Activated naive CD4-positive, alpha-beta T cell treated with anti-CD3 and anti-CD28 coated beads, Interleukin-2, amount 50 U/mL, for 72 hours (primary cell): ENCODE data around the gene LLGL1. TPM values are rescaled to one million over a fixed set of nuclear protein-coding genes. Genes with fewer than 3 reads are reported as not detected.

Experiments used
- ATAC-seq, 2 donors: fragments of 150-1000 bp; cut with Tn5 transposase; 2 replicates each; pipeline ENCODE4 v1.10.0; 2021; ENCODE audit warnings: mild to moderate bottlenecking in 2 of 2, moderate library complexity in 2 of 2
- DNase-seq, 2 donors: peaks; one replicate each; pipeline ENCODE4 v3.0.0; 2021 to 2022; ENCODE audit warnings: low spot score in 2 of 2
- H3K27ac Mint-ChIP-seq, 2 donors: one replicate each; pipeline ENCODE4 v1.8.0; 2022; ENCODE audit warnings: mild to moderate bottlenecking in 2 of 2, mixed read lengths in 2 of 2
- H3K36me3 Mint-ChIP-seq, 2 donors: one replicate each; pipeline ENCODE4 v1.8.0; 2022; ENCODE audit warnings: mixed read lengths in 2 of 2
- H3K9me3 Mint-ChIP-seq, 2 donors: one replicate each; pipeline ENCODE4 v1.8.0; 2022; ENCODE audit warnings: mixed read lengths in 2 of 2
- total RNA-seq, 2 donors: library from RNA; stranded (reverse); gene quantifications; one replicate each; pipeline ENCODE4 v1.2.3, GENCODE V29; 2022

Gene LLGL1
- total RNA-seq, 2 donors from 2014 or later = 14.5 to 15.0 TPM

DNA sequence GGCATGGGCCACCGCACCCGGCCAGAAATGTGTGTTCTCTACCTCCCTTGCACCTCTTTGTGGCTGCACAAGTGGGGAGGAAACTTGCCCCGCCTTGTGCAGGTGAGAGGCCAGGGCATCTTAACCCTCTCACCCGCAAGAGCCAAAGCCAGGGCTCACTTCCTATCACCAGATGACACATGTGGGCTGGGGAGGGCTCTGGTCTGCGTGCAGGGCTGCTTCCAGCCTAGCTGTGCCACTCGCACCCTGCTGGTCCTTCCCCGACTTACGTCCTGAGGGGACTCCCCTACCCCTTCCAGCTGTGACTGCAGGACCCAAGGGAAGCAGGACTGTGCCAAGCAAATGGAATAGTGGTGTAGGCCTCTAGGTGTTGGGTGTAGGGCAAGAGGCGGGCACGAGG is 41.9 kb downstream of the LLGL1 start:
- DNase-seq (no peak), ATAC-seq (peak in 1 of 2 donors; percentile 19)
- no peaks in the 10 kb centered on the region for H3K36me3 Mint-ChIP-seq
- H3K27ac Mint-ChIP-seq = no peak overlapping the region
- no peaks in the 10 kb centered on the region for H3K9me3 Mint-ChIP-seq

DNA sequence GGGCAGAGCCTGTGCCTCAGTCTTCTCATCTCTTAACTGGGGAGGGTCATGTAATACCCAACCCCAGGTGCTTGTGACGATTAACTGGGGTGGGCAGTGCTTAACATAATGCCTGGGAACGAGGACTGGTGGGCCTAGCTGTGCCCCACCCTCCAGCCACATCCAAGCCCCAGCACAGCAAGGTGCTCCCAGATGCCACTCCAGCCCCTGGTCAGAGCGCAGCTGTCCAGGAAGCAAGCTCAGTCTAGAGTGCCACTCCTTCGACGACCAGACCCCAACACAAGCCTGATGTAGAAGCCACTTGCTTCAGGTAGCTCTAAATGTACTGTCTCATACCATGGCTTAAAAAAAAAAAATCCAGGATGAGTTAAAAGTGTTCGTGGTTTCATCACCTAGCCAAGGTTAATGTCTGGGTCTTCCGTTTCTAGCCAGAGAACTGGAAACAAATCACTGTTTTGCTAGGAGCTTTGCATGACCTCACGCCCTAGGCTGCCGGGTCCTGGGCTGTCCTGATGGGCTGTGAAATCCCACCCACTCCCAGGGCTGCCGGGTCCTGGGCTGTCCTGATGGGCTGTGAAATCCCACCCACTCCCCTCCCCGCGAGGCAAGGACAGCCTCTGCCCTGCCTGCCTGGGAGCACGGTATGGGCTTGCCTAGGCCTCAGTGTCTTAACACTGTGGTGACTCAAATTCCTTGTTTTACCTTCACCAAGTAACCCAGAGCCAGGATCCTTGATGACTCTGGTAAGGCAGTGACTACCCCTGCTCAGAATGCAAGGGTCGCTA is 42.7 kb downstream of the LLGL1 start:
- ATAC-seq (peak; percentile 35 to 55), DNase-seq (no peak)
- Mint-ChIP-seq H3K9me3 (no peaks in the 10 kb centered on the region), H3K27ac (peak overlapping the region in 1 of 2 donors; percentile 14), H3K36me3 (no peaks in the 10 kb centered on the region)

DNA sequence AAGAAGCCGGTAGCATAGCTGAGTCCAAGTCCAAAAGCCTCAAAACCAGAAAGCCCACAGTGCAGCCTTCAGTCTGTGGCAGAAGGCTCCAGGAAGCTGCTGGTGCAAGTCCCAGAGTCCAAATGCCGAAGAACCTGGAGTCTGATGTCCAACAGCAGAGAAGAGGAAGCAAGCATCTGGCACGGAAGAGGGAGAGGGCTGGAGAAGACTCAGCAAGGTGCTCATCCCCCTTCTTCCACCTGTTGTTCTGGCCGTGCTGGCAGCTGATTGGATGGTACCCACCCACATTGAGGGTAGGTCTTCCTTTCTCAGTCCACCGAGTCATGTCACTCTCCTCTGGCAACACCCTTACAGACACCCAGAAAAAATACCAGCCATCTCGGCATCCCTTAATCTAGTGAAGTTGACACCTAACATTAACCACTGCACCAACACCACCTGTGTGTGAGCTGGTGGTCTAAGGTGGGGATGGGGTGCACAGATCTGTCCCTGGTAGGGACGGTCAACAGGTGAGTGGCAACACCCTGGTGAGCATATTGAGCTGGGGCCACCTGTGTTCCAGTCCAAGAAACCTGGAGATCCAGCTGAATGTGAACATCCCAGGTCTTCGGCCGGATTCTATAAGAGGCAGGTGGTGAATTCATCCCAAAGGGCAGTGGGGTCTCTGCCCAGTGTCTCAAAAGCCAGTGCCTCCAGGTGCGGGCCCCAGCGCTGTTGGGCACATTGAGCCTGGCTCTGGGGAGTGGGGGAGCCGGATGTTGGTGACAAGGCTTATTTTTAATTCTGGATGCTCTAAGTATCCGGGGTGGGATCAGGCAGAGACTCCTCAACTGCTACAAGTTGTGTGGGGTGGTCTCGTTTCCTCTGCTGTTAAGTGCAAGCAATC is 44.9 kb downstream of the LLGL1 start:
- no peak for ATAC-seq
- Mint-ChIP-seq H3K36me3 (no peaks in the 10 kb centered on the region), H3K9me3 (no peaks in the 10 kb centered on the region), H3K27ac (peak overlapping the region; percentile 44 to 59)
- no peak for DNase-seq

DNA sequence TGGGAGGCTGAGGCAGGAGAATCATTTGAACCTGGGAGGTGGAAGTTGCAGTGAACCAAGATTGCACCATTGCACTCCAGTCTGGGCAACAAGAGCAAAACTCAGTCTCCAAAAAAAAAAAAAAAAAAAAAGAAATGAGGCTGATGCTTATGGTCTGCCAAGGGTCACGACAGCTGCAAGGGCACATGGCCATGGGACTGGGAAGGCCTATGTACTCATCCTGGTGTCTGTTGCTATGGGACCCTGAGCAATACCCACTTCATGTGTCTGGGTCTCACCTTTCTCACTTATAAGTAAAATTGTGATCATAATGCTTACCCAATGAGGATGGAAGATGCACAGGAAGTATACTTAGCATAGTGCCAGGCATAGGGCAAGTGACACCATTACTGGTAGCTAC is 51.6 kb downstream of the LLGL1 start:
- DNase-seq = no peak
- ATAC-seq = no peak
- H3K9me3 Mint-ChIP-seq = no peaks in the 10 kb centered on the region
- no peak overlapping the region for H3K27ac Mint-ChIP-seq
- no peaks in the 10 kb centered on the region for H3K36me3 Mint-ChIP-seq

DNA sequence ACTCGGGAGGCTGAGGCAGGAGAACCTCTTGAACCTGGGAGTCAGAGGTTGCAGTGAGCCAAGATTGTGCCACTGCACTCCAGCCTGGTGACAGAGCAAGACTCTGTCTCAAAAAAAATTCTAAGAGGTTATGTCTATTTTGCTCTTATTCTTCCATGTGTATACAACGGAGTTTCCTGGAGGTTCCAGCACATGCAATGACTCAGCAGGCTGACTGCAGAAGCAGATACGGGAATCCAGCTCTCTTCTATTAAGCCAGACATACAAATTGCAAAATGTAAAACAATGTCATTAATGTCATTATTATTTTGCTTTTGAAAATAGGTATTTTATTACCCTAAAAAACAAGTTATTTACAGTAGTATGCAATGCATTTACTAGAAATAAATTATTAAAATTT is 53.4 kb downstream of the LLGL1 start:
- DNase-seq (no peak), ATAC-seq (no peak)
- no peak overlapping the region for H3K27ac Mint-ChIP-seq
- peaks cover 0 to 13% of the 10 kb centered on the region in 2 donors for H3K36me3 Mint-ChIP-seq
- no peaks in the 10 kb centered on the region for H3K9me3 Mint-ChIP-seq

DNA sequence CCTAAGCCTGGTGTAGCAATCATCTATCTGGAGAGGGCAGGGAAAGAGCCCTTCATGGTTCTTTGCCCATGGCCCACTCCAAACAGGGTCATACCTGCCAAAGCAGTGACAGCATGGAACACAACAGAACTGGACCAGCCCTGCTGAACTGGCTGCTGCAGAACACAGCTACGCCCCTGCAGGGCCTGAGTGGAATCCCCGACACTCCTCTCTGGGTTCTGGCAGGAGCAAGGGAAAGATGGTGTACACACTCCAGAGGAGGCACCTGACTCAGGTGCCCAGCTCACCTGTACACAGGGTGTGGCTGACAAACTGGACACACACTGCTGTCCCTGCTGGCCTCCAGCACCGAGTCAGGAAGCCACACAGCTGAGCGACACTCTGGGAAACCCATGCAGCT is 54.8 kb downstream of the LLGL1 start:
- ATAC-seq (no peak), DNase-seq (no peak)
- H3K27ac Mint-ChIP-seq = no peak overlapping the region
- no peaks in the 10 kb centered on the region for H3K9me3 Mint-ChIP-seq
- H3K36me3 Mint-ChIP-seq = peaks cover 0 to 17% of the 10 kb centered on the region in 2 donors

DNA sequence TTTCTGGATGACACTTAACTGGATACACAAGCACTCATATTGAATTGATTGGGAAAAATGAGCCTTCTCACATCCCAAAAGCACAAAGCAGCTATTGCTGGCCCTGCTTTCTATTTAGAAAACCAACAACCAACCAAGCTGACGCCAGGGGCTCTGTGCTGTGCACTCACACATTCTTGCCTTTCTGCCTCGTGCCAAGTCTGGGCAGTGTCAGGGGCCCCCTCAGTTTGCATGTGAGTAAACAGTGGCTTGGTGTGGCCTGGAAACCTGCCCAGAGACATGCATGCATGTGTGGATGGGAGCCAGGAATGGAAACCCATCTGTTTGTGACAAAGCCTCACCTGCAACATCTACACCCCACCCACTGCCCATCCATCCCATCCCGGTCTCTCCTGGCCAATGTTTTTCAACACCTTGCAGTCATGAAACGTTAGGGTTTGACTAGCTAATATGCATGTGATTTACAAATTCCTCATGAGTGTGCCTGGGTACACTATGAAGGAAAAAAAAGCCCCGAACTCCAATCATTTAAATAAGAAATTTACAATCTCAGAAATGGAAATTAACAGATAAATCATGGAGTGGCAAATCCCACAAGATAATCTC is 55.4 kb downstream of the LLGL1 start:
- ATAC-seq (no peak), DNase-seq (no peak)
- Mint-ChIP-seq H3K27ac (no peak overlapping the region), H3K36me3 (peaks cover 0 to 23% of the 10 kb centered on the region in 2 donors), H3K9me3 (no peaks in the 10 kb centered on the region)

DNA sequence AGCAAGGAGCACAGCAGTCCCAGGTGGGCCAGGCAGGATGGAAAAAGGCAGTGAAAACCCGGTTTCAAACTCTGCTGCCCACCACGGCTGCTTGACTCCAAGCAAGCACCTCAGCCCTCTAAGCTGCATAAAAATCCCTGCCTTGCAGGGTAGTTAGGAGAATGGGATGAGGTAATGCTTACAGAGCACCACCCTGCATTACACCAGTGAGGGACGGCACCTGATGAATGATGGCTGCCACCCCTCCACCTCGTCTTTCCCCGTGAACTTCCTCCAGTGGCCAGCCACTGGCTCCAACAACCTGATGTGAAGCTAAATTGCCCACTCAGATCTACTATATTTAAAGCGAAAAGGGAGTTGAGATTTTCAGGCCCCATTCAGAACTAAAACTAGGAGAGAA is 56.4 kb downstream of the LLGL1 start:
- DNase-seq (no peak), ATAC-seq (no peak)
- H3K36me3 Mint-ChIP-seq = peaks cover 0 to 24% of the 10 kb centered on the region in 2 donors
- no peaks in the 10 kb centered on the region for H3K9me3 Mint-ChIP-seq
- H3K27ac Mint-ChIP-seq = peak overlapping the region in 1 of 2 donors; percentile 34

DNA sequence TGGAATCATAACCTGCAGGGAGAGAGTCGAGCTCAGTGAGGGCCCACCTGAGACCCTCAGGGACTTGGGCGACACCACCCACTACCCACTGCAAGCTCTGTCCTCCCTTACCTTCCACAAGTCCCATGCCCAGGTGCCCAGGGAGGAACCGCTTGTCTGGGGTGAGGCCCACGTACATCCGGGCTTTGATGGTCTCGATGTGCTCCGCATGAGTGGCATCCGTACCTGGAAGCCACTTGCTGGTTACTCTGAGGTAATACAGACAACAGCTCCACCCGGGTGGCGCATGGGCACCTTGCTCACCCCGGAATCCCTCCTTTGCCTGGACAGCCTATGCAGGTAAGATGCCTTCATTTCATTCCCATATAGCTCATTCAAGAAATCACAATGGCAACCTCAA is 59.9 kb downstream of the LLGL1 start:
- H3K36me3 Mint-ChIP-seq = peaks cover 9 to 35% of the 10 kb centered on the region in 2 donors
- H3K27ac Mint-ChIP-seq = peak overlapping the region; percentile 13 to 50

DNA sequence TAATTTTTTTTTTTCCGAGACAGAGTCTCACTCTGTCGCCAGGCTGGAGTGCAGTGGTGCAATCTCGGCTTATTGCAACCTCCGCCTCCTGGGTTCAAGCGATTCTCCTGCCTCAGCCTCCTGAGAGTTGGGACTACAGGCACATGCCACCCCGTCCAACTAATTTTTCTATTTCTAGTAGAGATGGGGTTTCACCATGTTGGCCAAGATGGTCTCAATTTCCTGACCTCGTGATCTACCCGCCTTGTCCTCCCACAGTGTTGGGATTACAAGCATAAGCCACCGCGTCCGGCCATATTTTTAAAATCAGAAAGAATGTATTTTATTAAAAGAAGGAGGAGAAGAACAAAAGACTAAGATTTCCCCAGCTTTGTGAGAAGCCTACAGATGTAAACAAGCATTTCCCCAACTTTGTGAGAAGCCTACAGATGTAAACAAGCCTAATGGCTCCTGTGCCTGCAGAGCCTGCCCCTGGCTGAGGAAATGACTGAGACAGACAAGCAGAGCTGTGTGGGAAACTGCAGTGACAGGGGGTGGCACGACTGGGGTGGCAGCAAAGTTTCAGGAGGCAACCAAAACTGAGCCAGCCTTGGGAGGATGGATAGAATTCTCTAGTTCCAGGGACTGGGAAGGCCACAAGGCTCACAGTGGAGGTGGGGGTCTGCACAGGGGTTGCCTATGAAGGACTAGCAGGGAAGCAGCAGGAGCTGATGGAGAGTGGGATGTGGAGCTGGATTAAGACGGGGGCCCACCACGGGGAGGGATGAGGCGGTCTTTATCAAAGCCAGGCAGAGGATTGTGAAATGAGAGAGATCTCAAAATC is 66.5 kb downstream of the LLGL1 start:
- no peak for ATAC-seq
- Mint-ChIP-seq H3K36me3 (peaks cover 20 to 23% of the 10 kb centered on the region in 2 donors), H3K27ac (peak overlapping the region in 1 of 2 donors; percentile 61), H3K9me3 (no peaks in the 10 kb centered on the region)
- DNase-seq = no peak

More for the DNA sequence above, 59.9 kb downstream of the LLGL1 start:
- DNase-seq = no peak
- no peak for ATAC-seq
- no peaks in the 10 kb centered on the region for H3K9me3 Mint-ChIP-seq

Other genes starting within 250 kb of the LLGL1 start
- 10 to 100 TPM; 32.2 to 35.0 TPM for gene ATPAF2, start 186.5 kb upstream of the LLGL1 start, total RNA-seq
- 1 to 10 TPM; 5.8 to 8.1 TPM for gene GID4, start 186.2 kb upstream of the LLGL1 start, total RNA-seq
- gene DRG2, start 137.7 kb upstream of the LLGL1 start, total RNA-seq = 10 to 100 TPM; 41.3 to 49.2 TPM
- 1 to 10 TPM; 1.0 to 1.2 TPM for gene MYO15A, start 116.9 kb upstream of the LLGL1 start, total RNA-seq
- gene ALKBH5, start 41.8 kb upstream of the LLGL1 start, total RNA-seq = 100 to 1,000 TPM in 1 of 2 donors, 10 to 100 TPM in 1; 79.5 to 176 TPM
- 100 to 1,000 TPM; 267 to 273 TPM for gene FLII, start 33.1 kb downstream of the LLGL1 start, total RNA-seq
- gene MIEF2, start 35.0 kb downstream of the LLGL1 start, total RNA-seq = 10 to 100 TPM in 1 of 2 donors, 1 to 10 TPM in 1; 7.4 to 15.5 TPM
- gene TOP3A, start 89.4 kb downstream of the LLGL1 start, total RNA-seq = 10 to 100 TPM; 78.3 to 97.4 TPM
- 10 to 100 TPM; 18.8 to 23.5 TPM for gene SMCR8, start 89.7 kb downstream of the LLGL1 start, total RNA-seq
- 10 to 100 TPM; 65.9 to 73.1 TPM for gene SHMT1, start 137.9 kb downstream of the LLGL1 start, total RNA-seq
- gene EVPLL, start 152.1 kb downstream of the LLGL1 start, total RNA-seq = under 1 TPM in 1 of 2 donors, not detected in 1; 0.54 TPM